Chondrocyte (in vitro differentiated cells): ENCODE results near the gene TIMM29. TPM values are rescaled to one million over a fixed set of nuclear protein-coding genes. Genes with fewer than 3 reads are reported as not detected.
"Not testable (repeated sequence)": the region's sequence is repeated elsewhere in the genome, so short reads cannot be mapped to it uniquely, and the experiment has no call there.

Source experiments
- DNase-seq: peaks from one replicate; pipeline ENCODE4 v3.0.0; 2021; ENCODE audit warnings: mixed read lengths, low spot score
- H3K27ac Mint-ChIP-seq: one replicate; pipeline ENCODE4 v1.8.0; 2021; ENCODE audit warnings: mild to moderate bottlenecking, moderate library complexity, mixed read lengths; ENCODE audit not compliant: unreplicated experiment
- H3K27me3 Mint-ChIP-seq: 2 replicates; pipeline ENCODE4 v1.8.0; 2021; ENCODE audit warnings: low read depth, mixed read lengths
- H3K36me3 Mint-ChIP-seq: 2 replicates; pipeline ENCODE4 v1.8.0; 2021; ENCODE audit warnings: low read depth, mixed read lengths
- H3K4me1 Mint-ChIP-seq: 2 replicates; pipeline ENCODE4 v1.8.0; 2021; ENCODE audit warnings: low read depth, mild to moderate bottlenecking, mixed read lengths
- H3K4me3 Mint-ChIP-seq: one replicate; pipeline ENCODE4 v1.8.0; 2021; ENCODE audit warnings: mild to moderate bottlenecking, moderate library complexity, mixed read lengths; ENCODE audit not compliant: unreplicated experiment
- H3K9me3 Mint-ChIP-seq: 2 replicates; pipeline ENCODE4 v1.8.0; 2021; ENCODE audit warnings: low read depth, mixed read lengths
- CTCF ChIP-seq: fragments of 200-600 bp; sonication (generic); IDR thresholded peaks from 2 replicates; pipeline ENCODE4 v1.5.0; 2021; ENCODE audit warnings: antibody characterized with exemption, mild to moderate bottlenecking, moderate library complexity
- total RNA-seq: library from RNA; stranded (reverse); gene quantifications from 3 replicates; pipeline ENCODE4 v1.2.1, GENCODE V29; 2021

The TIMM29 gene
- total RNA-seq, 1 donor from 2014 or later = 24.2 TPM

- H3K9me3 Mint-ChIP-seq = no peaks in the 10 kb centered on the region
- H3K36me3 Mint-ChIP-seq = no peaks in the 10 kb centered on the region
- peak overlapping the region; percentile 83 for H3K27ac Mint-ChIP-seq
- TF ChIP-seq CTCF = no peak
- DNase-seq = no peak
- no peak overlapping the region for H3K4me3 Mint-ChIP-seq
- peaks cover 25% of the 10 kb centered on the region for H3K4me1 Mint-ChIP-seq
- no peaks in the 10 kb centered on the region for H3K27me3 Mint-ChIP-seq
Measured at GRCh38 chr19:10946958-10947657, 18.5 kb downstream of the TIMM29 start.

GRCh38 chr19:10952809-10953208, 24.2 kb downstream of the TIMM29 start:
- no peak overlapping the region for H3K4me3 Mint-ChIP-seq
- H3K27ac Mint-ChIP-seq = no peak overlapping the region
- no peaks in the 10 kb centered on the region for H3K9me3 Mint-ChIP-seq
- no peak for DNase-seq
- H3K27me3 Mint-ChIP-seq = no peaks in the 10 kb centered on the region
- TF ChIP-seq CTCF = no peak
- H3K4me1 Mint-ChIP-seq = peaks cover 15% of the 10 kb centered on the region
- H3K36me3 Mint-ChIP-seq = no peaks in the 10 kb centered on the region

- Mint-ChIP-seq H3K27ac (peak overlapping the region; percentile 91), H3K4me3 (peak overlapping the region; percentile 83)
- not testable (repeated sequence) for DNase-seq
Measured at GRCh38 chr19:10959277-10959968, 30.8 kb downstream of the TIMM29 start.

GRCh38 chr19:10960314-10961072, 31.9 kb downstream of the TIMM29 start, which contains the start of gene SMARCA4:
TSS of gene SMARCA4 (plus strand) at chr19:10961030. CDS start at chr19:10984152, 23,122 bp downstream.
- Mint-ChIP-seq H3K27ac (peak within 1 kb of the TSS; percentile 93), H3K4me1 (peaks cover 34% of the 10 kb centered on the region), H3K4me3 (peak within 1 kb of the TSS; percentile 87), H3K27me3 (no peaks in the 10 kb centered on the region), H3K36me3 (no peaks in the 10 kb centered on the region), H3K9me3 (no peaks in the 10 kb centered on the region)
- TF ChIP-seq CTCF = no peak
- peak; percentile 99 for DNase-seq

More at GRCh38 chr19:10959277-10959968, 30.8 kb downstream of the TIMM29 start:
- not testable (repeated sequence) for H3K9me3 Mint-ChIP-seq, H3K36me3 Mint-ChIP-seq, H3K27me3 Mint-ChIP-seq
- H3K4me1 Mint-ChIP-seq = peaks cover 33% of the 10 kb centered on the region

- Mint-ChIP-seq H3K4me1 (peaks cover 37% of the 10 kb centered on the region), H3K36me3 (no peaks in the 10 kb centered on the region), H3K27ac (peak overlapping the region; percentile 93), H3K9me3 (no peaks in the 10 kb centered on the region), H3K4me3 (peak overlapping the region; percentile 87), H3K27me3 (no peaks in the 10 kb centered on the region)
- TF ChIP-seq CTCF = no peak
- no peak for DNase-seq
Measured at GRCh38 chr19:10961073-10961860, 32.7 kb downstream of the TIMM29 start.
